Measurements from ENCODE around the gene KCND3. TPM values are rescaled to one million over a fixed set of nuclear protein-coding genes. Genes with fewer than 3 reads are reported as not detected.

KCND3 gene
- total and polyA plus RNA-seq, 8 donors = 2.5 to 18.6 (median 6.9) TPM

DNA sequence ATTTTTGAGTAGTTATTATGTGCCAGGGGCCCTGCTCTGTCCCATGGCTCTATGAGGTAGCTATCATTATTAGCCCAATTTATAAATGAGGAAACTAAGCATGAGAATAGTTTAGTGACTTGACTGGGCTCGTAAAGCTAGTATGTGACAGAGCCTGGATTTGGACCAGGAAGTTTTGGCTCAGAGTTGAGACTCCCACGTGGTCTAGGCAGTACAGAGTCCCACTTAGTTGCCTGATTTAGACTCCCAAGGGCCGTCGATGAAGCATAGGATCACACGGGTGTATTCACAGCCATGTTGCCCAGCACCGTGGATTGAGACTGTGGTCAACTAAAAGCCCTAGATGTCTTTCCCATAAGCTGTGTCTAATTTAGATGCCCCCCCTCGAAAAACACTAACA lies 152.1 kb downstream of the KCND3 start:
- no peak for TF ChIP-seq CTCF (IDR thresholded peaks at IDR 0.05)
- DNase-seq (no peak), FAIRE-seq (no peak), ATAC-seq (no peak)
- intact Hi-C loops (cut with DNase I) = no loop called here
- H3K27ac ChIP-seq = no peak overlapping the region
- no peaks in the 10 kb centered on the region for H3K4me1 ChIP-seq
- H3K9me3 ChIP-seq = no peaks in the 10 kb centered on the region
- no peak overlapping the region for H3K4me3 ChIP-seq
- H3K27me3 ChIP-seq = no peaks in the 10 kb centered on the region
- H3K36me3 ChIP-seq = no peaks in the 10 kb centered on the region
- 67 to 73% methylated on average over 7 of the region's 7 CpGs for whole genome bisulfite sequencing, 2 donors

- Histone ChIP-seq H3K27ac (no peak overlapping the region), H3K4me3 (no peak overlapping the region), H3K9me3 (no peaks in the 10 kb centered on the region), H3K36me3 (no peaks in the 10 kb centered on the region), H3K27me3 (no peaks in the 10 kb centered on the region), H3K4me1 (no peaks in the 10 kb centered on the region)
- FAIRE-seq (no peak), DNase-seq (no peak), ATAC-seq (no peak)
- no peak for TF ChIP-seq CTCF (IDR thresholded peaks at IDR 0.05)
- intact Hi-C loops (cut with DNase I) = no loop called here
- WGBS, 2 donors = 90 to 95% methylated on average over 7 of the region's 7 CpGs
Measured at GRCh38 chr1:111836111-111836510, 153.4 kb downstream of the KCND3 start.

GRCh38 chr1:111835514-111835913 lies 154.0 kb downstream of the KCND3 start:
- Histone ChIP-seq H3K4me3 (no peak overlapping the region), H3K27ac (no peak overlapping the region), H3K27me3 (no peaks in the 10 kb centered on the region), H3K4me1 (no peaks in the 10 kb centered on the region), H3K9me3 (no peaks in the 10 kb centered on the region), H3K36me3 (no peaks in the 10 kb centered on the region)
- FAIRE-seq (no peak), DNase-seq (no peak), ATAC-seq (no peak)
- 74 to 80% methylated on average over 3 of the region's 3 CpGs for WGBS, 2 donors
- no peak for TF ChIP-seq CTCF (IDR thresholded peaks at IDR 0.05)
- intact Hi-C loops (cut with DNase I) = no loop called here

GRCh38 chr1:111834956-111835355 lies 154.5 kb downstream of the KCND3 start:
- Histone ChIP-seq H3K4me3 (no peak overlapping the region), H3K36me3 (no peaks in the 10 kb centered on the region), H3K9me3 (no peaks in the 10 kb centered on the region), H3K27ac (no peak overlapping the region), H3K4me1 (no peaks in the 10 kb centered on the region), H3K27me3 (no peaks in the 10 kb centered on the region)
- TF ChIP-seq CTCF (IDR thresholded peaks at IDR 0.05) = no peak
- WGBS, 2 donors = 73 to 87% methylated on average over 5 of the region's 5 CpGs
- DNase-seq = no peak
- no peak for ATAC-seq
- intact Hi-C loops (cut with DNase I) = no loop called here
- FAIRE-seq = no peak

DNA sequence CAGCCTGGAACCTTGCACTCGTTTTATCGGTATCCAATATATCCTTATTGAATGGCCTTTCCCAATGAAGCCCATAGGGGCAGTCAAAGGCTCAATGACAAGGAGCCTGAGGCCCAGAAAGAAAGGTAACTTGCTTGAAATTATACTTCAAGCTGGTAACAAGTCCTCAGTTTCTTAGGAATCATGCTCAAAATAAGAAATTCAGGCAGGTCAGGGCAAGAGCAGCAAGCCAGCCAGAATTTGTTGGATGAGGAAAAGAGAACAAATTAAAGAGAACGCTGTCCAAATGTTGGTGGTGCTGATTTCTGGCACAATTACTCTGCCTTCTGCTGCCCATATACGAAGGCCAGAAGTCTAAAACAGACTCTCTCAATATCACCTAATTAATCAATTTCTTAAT lies 156.1 kb downstream of the KCND3 start:
- no peak overlapping the region for H3K4me3 ChIP-seq
- TF ChIP-seq CTCF (IDR thresholded peaks at IDR 0.05) = no peak
- no peaks in the 10 kb centered on the region for H3K4me1 ChIP-seq
- H3K36me3 ChIP-seq = no peaks in the 10 kb centered on the region
- FAIRE-seq (no peak), ATAC-seq (no peak), DNase-seq (no peak)
- no peaks in the 10 kb centered on the region for H3K9me3 ChIP-seq
- 79 to 80% methylated on average over 4 of the region's 4 CpGs for WGBS, 2 donors
- intact Hi-C loops (cut with DNase I) = no loop called here
- no peak overlapping the region for H3K27ac ChIP-seq
- H3K27me3 ChIP-seq = no peaks in the 10 kb centered on the region

All from pancreas (tissue), 10 donors.